Upper lobe of left lung (tissue), 6 donors: ENCODE measurements around the gene TP53I11. TPM values are rescaled to one million over a fixed set of nuclear protein-coding genes. Genes with fewer than 3 reads are reported as not detected.

Experiments
- ATAC-seq, 2 donors: fragments of 200-7000 bp; cut with Tn5 transposase; one replicate each; pipeline ENCODE4 v1.9.1; 2022; ENCODE audit warnings: mild to moderate bottlenecking in 2 of 2, moderate library complexity in 2 of 2; ENCODE audit not compliant: low FRiP score in 2 of 2
- DNase-seq, 2 donors: peaks; one replicate each; pipeline ENCODE4 v3.0.0-alpha.2; 2019 to 2020
- H3K27ac ChIP-seq, 4 donors: fragments of 200-600 bp; sonication (generic); one replicate each; pipeline ENCODE4 v1.5.1; 2016 to 2019
- H3K27me3 ChIP-seq, 4 donors: fragments of 200-600 bp; sonication (generic); one replicate each; pipeline ENCODE4 v1.5.1; 2017 to 2019
- H3K36me3 ChIP-seq, 4 donors: fragments of 200-600 bp; sonication (generic); one replicate each; pipeline ENCODE4 v1.5.1; 2016 to 2019
- H3K4me1 ChIP-seq, 4 donors: fragments of 200-600 bp; sonication (generic); one replicate each; pipeline ENCODE4 v1.5.1; 2018 to 2019
- H3K4me3 ChIP-seq, 4 donors: fragments of 200-600 bp; sonication (generic); one replicate each; pipeline ENCODE4 v1.5.1; 2017 to 2019; ENCODE audit warnings: mild to moderate bottlenecking in 2 of 4, moderate library complexity in 1 of 4
- H3K9me3 ChIP-seq, 4 donors: fragments of 200-600 bp; sonication (generic); one replicate each; pipeline ENCODE4 v1.5.1; 2018 to 2019
- CTCF ChIP-seq, 6 experiments: fragments of 450-650 bp in 4 of 6; fragments of 200-600 bp in 2 of 6; sonication (generic) in 2 of 6; IDR thresholded peaks; one replicate each; pipeline ENCODE4 v1.5.1; 2016 to 2019; ENCODE audit warnings: antibody characterized with exemption in 6 of 6
- EP300 ChIP-seq, 4 donors: sonication (generic); formaldehyde crosslinking; IDR thresholded peaks; one replicate each; pipeline ENCODE4 v1.5.1; 2017; ENCODE audit warnings: antibody characterized with exemption in 4 of 4, control low read depth in 2 of 4
- POLR2A ChIP-seq, 4 donors: fragments of 450-650 bp; IDR thresholded peaks; one replicate each; pipeline ENCODE4 v1.5.1; 2016 to 2017; ENCODE audit warnings: antibody characterized with exemption in 4 of 4, mild to moderate bottlenecking in 2 of 4
- POLR2AphosphoS5 ChIP-seq, 2 donors: sonication (generic); formaldehyde crosslinking; IDR thresholded peaks; one replicate each; pipeline ENCODE4 v1.5.1; 2017; ENCODE audit warnings: antibody characterized with exemption in 2 of 2
- WGBS, 2 donors: methylation state at CpG; one replicate each; pipeline ENCODE4 v1.1.5; 2017 to 2018; 5-methylcytosine and 5-hydroxymethylcytosine counted together
- total RNA-seq, 6 donors: library from RNA; depleted of rRNA in 4 of 6; stranded (reverse); fragments of >200 nt in 4 of 6; gene quantifications; one replicate each; pipeline versions ENCODE4 v1.1.0 to v1.2.1, GENCODE V29; 2016 to 2021
- donor health status: DM: no; HTN: no; CAD: no; lungs with moderate emphysema.
- donor health status: DM: no; HTN: yes; CAD: no; lungs with severe emphysema.

TP53I11 gene
- total RNA-seq, 6 donors from 2014 or later, result 55.3 to 127 (median 101) TPM

- peaks cover 0 to 9% (median 0%) of the 10 kb centered on the region in 4 donors for H3K4me1 ChIP-seq
- TF ChIP-seq CTCF (IDR thresholded peaks at IDR 0.05) (no peak), POLR2AphosphoS5 (IDR thresholded peaks at IDR 0.05) (no peak), EP300 (IDR thresholded peaks at IDR 0.05) (no peak), POLR2A (IDR thresholded peaks at IDR 0.05) (no peak)
- DNase-seq (no peak), ATAC-seq (no peak)
- H3K4me3 ChIP-seq, result no peak overlapping the region
- H3K27ac ChIP-seq, result no peak overlapping the region
- no peaks in the 10 kb centered on the region for H3K9me3 ChIP-seq
- H3K36me3 ChIP-seq, result no peaks in the 10 kb centered on the region
- 73 to 83% methylated on average over 12 of the region's 12 CpGs for WGBS, 2 donors
- no peaks in the 10 kb centered on the region for H3K27me3 ChIP-seq
Measured at GRCh38 chr11:44885065-44885810, 65.4 kb downstream of the TP53I11 start.

- Histone ChIP-seq H3K27me3 (no peaks in the 10 kb centered on the region), H3K9me3 (no peaks in the 10 kb centered on the region), H3K27ac (no peak overlapping the region), H3K4me3 (no peak overlapping the region), H3K4me1 (peaks cover 0 to 9% (median 0%) of the 10 kb centered on the region in 4 donors), H3K36me3 (no peaks in the 10 kb centered on the region)
- TF ChIP-seq CTCF (IDR thresholded peaks at IDR 0.05), result no peak
- TF ChIP-seq EP300 (IDR thresholded peaks at IDR 0.05), result no peak
- no peak for TF ChIP-seq POLR2AphosphoS5 (IDR thresholded peaks at IDR 0.05)
- TF ChIP-seq POLR2A (IDR thresholded peaks at IDR 0.05), result no peak
- WGBS, 2 donors, result 92 to 96% methylated on average over 6 of the region's 6 CpGs
- DNase-seq (no peak), ATAC-seq (no peak)
Measured at GRCh38 chr11:44884056-44884455, 66.6 kb downstream of the TP53I11 start.

GRCh38 chr11:44883277-44883676, 67.4 kb downstream of the TP53I11 start:
- H3K4me1 ChIP-seq, result peaks cover 0 to 9% (median 0%) of the 10 kb centered on the region in 4 donors
- H3K4me3 ChIP-seq, result no peak overlapping the region
- H3K36me3 ChIP-seq, result no peaks in the 10 kb centered on the region
- WGBS, 2 donors, result 67 to 88% methylated on average over 6 of the region's 6 CpGs
- no peaks in the 10 kb centered on the region for H3K27me3 ChIP-seq
- TF ChIP-seq POLR2A (IDR thresholded peaks at IDR 0.05) (no peak), EP300 (IDR thresholded peaks at IDR 0.05) (no peak), CTCF (IDR thresholded peaks at IDR 0.05) (no peak), POLR2AphosphoS5 (IDR thresholded peaks at IDR 0.05) (no peak)
- no peak overlapping the region for H3K27ac ChIP-seq
- ATAC-seq, result no peak
- H3K9me3 ChIP-seq, result no peaks in the 10 kb centered on the region
- DNase-seq, result no peak

Other genes starting within 250 kb of the TP53I11 start
- gene TSPAN18, start 223.9 kb downstream of the TP53I11 start, total RNA-seq, result 10 to 100 TPM in 4 of 6 donors, 1 to 10 TPM in 2; 8.2 to 48.6 (median 17.5) TPM
- gene PRDM11, start 195.8 kb upstream of the TP53I11 start, total RNA-seq, result 10 to 100 TPM; 12.7 to 21.1 (median 16.0) TPM